Neural progenitor cell (in vitro differentiated cells): ENCODE measurements around the gene FAM110A. TPM values are rescaled to one million over a fixed set of nuclear protein-coding genes. Genes with fewer than 3 reads are reported as not detected.
A peak's percentile ranks its signal among the peaks of the same experiment; 100 is the strongest.

Experiments
- DNase-seq: peaks from one replicate; pipeline ENCODE4 v3.0.0-alpha.2; 2016; ENCODE audit warnings: low spot score
- H2AFZ ChIP-seq: fragments of 200-600 bp; sonication (generic); replicated peaks from 2 replicates; pipeline ENCODE4 v1.6.1; 2016; ENCODE audit warnings: antibody characterized with exemption
- H3F3A ChIP-seq: fragments of 200-600 bp; sonication (generic); 2 replicates; pipeline ENCODE4 v1.6.1; 2016; ENCODE audit warnings: antibody characterized with exemption, low read depth
- H3K27ac ChIP-seq: fragments of 200-600 bp; sonication (generic); 2 replicates; pipeline ENCODE4 v1.5.1; 2016; ENCODE audit warnings: mild to moderate bottlenecking
- H3K27me3 ChIP-seq: fragments of 200-600 bp; sonication (generic); 2 replicates; pipeline ENCODE4 v1.6.1; 2016; ENCODE audit warnings: mild to moderate bottlenecking, moderate library complexity
- H3K36me3 ChIP-seq: fragments of 200-600 bp; sonication (generic); 2 replicates; pipeline ENCODE4 v1.5.1; 2016
- H3K4me1 ChIP-seq: fragments of 200-600 bp; sonication (generic); 2 replicates; pipeline ENCODE4 v1.6.1; 2016; ENCODE audit warnings: mixed run types
- H3K4me2 ChIP-seq: fragments of 200-600 bp; sonication (generic); 2 replicates; pipeline ENCODE4 v1.6.1; 2016
- H3K4me3 ChIP-seq: fragments of 200-600 bp; sonication (generic); 2 replicates; pipeline ENCODE4 v1.5.1; 2016
- H3K79me2 ChIP-seq: fragments of 200-600 bp; sonication (generic); 2 replicates; pipeline ENCODE4 v1.6.1; 2016; ENCODE audit warnings: low read depth
- H3K9ac ChIP-seq: fragments of 200-600 bp; sonication (generic); 2 replicates; pipeline ENCODE4 v1.6.1; 2016
- H3K9me3 ChIP-seq: fragments of 200-600 bp; sonication (generic); 2 replicates; pipeline ENCODE4 v1.5.1; 2016; ENCODE audit warnings: low read depth
- H4K20me1 ChIP-seq: fragments of 200-600 bp; sonication (generic); 2 replicates; pipeline ENCODE4 v1.6.1; 2016; ENCODE audit warnings: low read depth
- H3K27ac Mint-ChIP-seq: 3 replicates; pipeline ENCODE4 v1.8.0; 2021; ENCODE audit warnings: mixed read lengths
- H3K27me3 Mint-ChIP-seq: 2 replicates; pipeline ENCODE4 v1.8.0; 2022; ENCODE audit warnings: low read depth, mild to moderate bottlenecking, inconsistent platforms, moderate library complexity, mixed read lengths; ENCODE audit not compliant: insufficient read depth
- H3K36me3 Mint-ChIP-seq: 3 replicates; pipeline ENCODE4 v1.8.0; 2021; ENCODE audit warnings: mixed read lengths
- H3K4me1 Mint-ChIP-seq: 3 replicates; pipeline ENCODE4 v1.8.0; 2021; ENCODE audit warnings: mixed read lengths
- H3K4me3 Mint-ChIP-seq: 3 replicates; pipeline ENCODE4 v1.8.0; 2021; ENCODE audit warnings: mild to moderate bottlenecking, moderate library complexity, mixed read lengths
- H3K9me3 Mint-ChIP-seq: 3 replicates; pipeline ENCODE4 v1.8.0; 2020; ENCODE audit warnings: mixed read lengths
- CTCF ChIP-seq: fragments of 200-600 bp; sonication (generic); IDR thresholded peaks from 2 replicates; pipeline ENCODE4 v1.5.1; 2017; ENCODE audit warnings: antibody characterized with exemption, mild to moderate bottlenecking
- EZH2 ChIP-seq: fragments of 200-600 bp; sonication (generic); IDR thresholded peaks from 2 replicates; pipeline ENCODE4 v1.6.1; 2017; ENCODE audit warnings: antibody characterized with exemption, mild to moderate bottlenecking, moderate library complexity
- EZH2phosphoT487 ChIP-seq: fragments of 200-600 bp; sonication (generic); IDR thresholded peaks from 2 replicates; pipeline ENCODE4 v1.6.1; 2017; ENCODE audit warnings: antibody characterized with exemption
- total RNA-seq: library from RNA; depleted of rRNA; stranded (reverse); fragments of >200 nt; gene quantifications from 2 replicates; pipeline ENCODE4 v1.2.3, GENCODE V29; 2015; ENCODE audit warnings: low replicate concordance

FAM110A gene
- total RNA-seq, 1 donor from 2014 or later, result 2.9 TPM

GRCh38 chr20:871436-871835, 37.9 kb downstream of the FAM110A start:
- Histone ChIP-seq H3K36me3 (no peaks in the 10 kb centered on the region), H3K79me2 (no peaks in the 10 kb centered on the region), H3K27ac (no peak overlapping the region), H3K4me3 (no peak overlapping the region), H2AFZ (no peak overlapping the region), H4K20me1 (no peaks in the 10 kb centered on the region), H3K9me3 (no peaks in the 10 kb centered on the region), H3K4me2 (no peak overlapping the region), H3F3A (no peaks in the 10 kb centered on the region), H3K27me3 (no peaks in the 10 kb centered on the region), H3K9ac (no peak overlapping the region), H3K4me1 (no peaks in the 10 kb centered on the region)
- Mint-ChIP-seq H3K4me3 (no peak overlapping the region), H3K36me3 (no peaks in the 10 kb centered on the region), H3K9me3 (no peaks in the 10 kb centered on the region), H3K27me3 (no peaks in the 10 kb centered on the region), H3K4me1 (peaks cover 2% of the 10 kb centered on the region), H3K27ac (no peak overlapping the region)
- no peak for TF ChIP-seq EZH2
- TF ChIP-seq CTCF, result no peak
- TF ChIP-seq EZH2phosphoT487, result no peak
- DNase-seq, result no peak

- Mint-ChIP-seq H3K4me1 (peaks cover 2% of the 10 kb centered on the region), H3K27ac (no peak overlapping the region), H3K4me3 (no peak overlapping the region), H3K27me3 (no peaks in the 10 kb centered on the region), H3K36me3 (no peaks in the 10 kb centered on the region), H3K9me3 (no peaks in the 10 kb centered on the region)
- H3K4me1 ChIP-seq, result no peaks in the 10 kb centered on the region
- H3K79me2 ChIP-seq, result no peaks in the 10 kb centered on the region
- no peak overlapping the region for H3K27ac ChIP-seq
- TF ChIP-seq EZH2 (no peak), CTCF (no peak), EZH2phosphoT487 (no peak)
- no peak overlapping the region for H3K4me2 ChIP-seq
- DNase-seq, result no peak
- H3K4me3 ChIP-seq, result no peak overlapping the region
- H3F3A ChIP-seq, result no peaks in the 10 kb centered on the region
- H4K20me1 ChIP-seq, result no peaks in the 10 kb centered on the region
- H3K9ac ChIP-seq, result no peak overlapping the region
- H3K36me3 ChIP-seq, result no peaks in the 10 kb centered on the region
- no peaks in the 10 kb centered on the region for H3K27me3 ChIP-seq
- no peaks in the 10 kb centered on the region for H3K9me3 ChIP-seq
- no peak overlapping the region for H2AFZ ChIP-seq
Measured at GRCh38 chr20:871948-872347, 38.4 kb downstream of the FAM110A start.

GRCh38 chr20:872855-873520, 39.5 kb downstream of the FAM110A start:
- H3K79me2 ChIP-seq, result no peaks in the 10 kb centered on the region
- no peak overlapping the region for H3K4me3 ChIP-seq
- no peaks in the 10 kb centered on the region for H3K36me3 Mint-ChIP-seq

More at GRCh38 chr20:872855-873520, 39.5 kb downstream of the FAM110A start:
- H3K27ac Mint-ChIP-seq, result no peak overlapping the region
- DNase-seq, result peak; percentile 73
- no peak overlapping the region for H3K4me2 ChIP-seq
- H4K20me1 ChIP-seq, result no peaks in the 10 kb centered on the region
- peaks cover 2% of the 10 kb centered on the region for H3K4me1 Mint-ChIP-seq
- H3K4me1 ChIP-seq, result no peaks in the 10 kb centered on the region
- peak overlapping the region; percentile 92 for H2AFZ ChIP-seq
- H3K4me3 Mint-ChIP-seq, result no peak overlapping the region
- H3K27ac ChIP-seq, result no peak overlapping the region
- H3K27me3 ChIP-seq, result no peaks in the 10 kb centered on the region
- no peak for TF ChIP-seq EZH2
- peak; percentile 51 for TF ChIP-seq CTCF
- no peak for TF ChIP-seq EZH2phosphoT487
- no peaks in the 10 kb centered on the region for H3K9me3 Mint-ChIP-seq
- no peaks in the 10 kb centered on the region for H3K9me3 ChIP-seq
- H3K9ac ChIP-seq, result no peak overlapping the region
- no peaks in the 10 kb centered on the region for H3F3A ChIP-seq
- no peaks in the 10 kb centered on the region for H3K36me3 ChIP-seq
- H3K27me3 Mint-ChIP-seq, result no peaks in the 10 kb centered on the region
